ENCODE measurements around the gene KDM1B.

KDM1B gene

GRCh38 chr6:18234564-18234963, 79.3 kb downstream of the KDM1B start:
- H3K4me3 ChIP-seq (ENCODE audit: low read depth, low read length): no peak overlapping the region
- peaks cover 94% of the 10 kb centered on the region for H3K36me3 ChIP-seq
- no peaks in the 10 kb centered on the region for H3K27me3 ChIP-seq (ENCODE audit: insufficient read depth, low read depth, severe bottlenecking)
- peaks cover 14% of the 10 kb centered on the region for H3K9me3 ChIP-seq (ENCODE audit: severe bottlenecking)
- no peak for TF ChIP-seq CTCF (IDR thresholded peaks at IDR 0.05; ENCODE audit: low read depth, low read length)
- no peak for DNase-seq
- no peak overlapping the region for H3K27ac ChIP-seq

GRCh38 chr6:18235524-18235923, 80.3 kb downstream of the KDM1B start:
- no peak for TF ChIP-seq CTCF (IDR thresholded peaks at IDR 0.05; ENCODE audit: low read depth, low read length)
- H3K36me3 ChIP-seq: peaks cover 94% of the 10 kb centered on the region
- no peak overlapping the region for H3K27ac ChIP-seq
- H3K4me3 ChIP-seq (ENCODE audit: low read depth, low read length): no peak overlapping the region
- no peak for DNase-seq
- H3K27me3 ChIP-seq (ENCODE audit: insufficient read depth, low read depth, severe bottlenecking): no peaks in the 10 kb centered on the region
- H3K9me3 ChIP-seq (ENCODE audit: severe bottlenecking): peaks cover 9% of the 10 kb centered on the region

- TF ChIP-seq CTCF (IDR thresholded peaks at IDR 0.05; ENCODE audit: low read depth, low read length): no peak
- Histone ChIP-seq H3K27me3 (ENCODE audit: insufficient read depth, low read depth, severe bottlenecking) (no peaks in the 10 kb centered on the region), H3K9me3 (ENCODE audit: severe bottlenecking) (peaks cover 3% of the 10 kb centered on the region), H3K36me3 (peaks cover 96% of the 10 kb centered on the region), H3K4me3 (ENCODE audit: low read depth, low read length) (no peak overlapping the region), H3K27ac (no peak overlapping the region)
- no peak for DNase-seq
Measured at GRCh38 chr6:18237167-18237566, 81.9 kb downstream of the KDM1B start.

- H3K36me3 ChIP-seq: peaks cover 99% of the 10 kb centered on the region
- no peak overlapping the region for H3K4me3 ChIP-seq (ENCODE audit: low read depth, low read length)
- H3K9me3 ChIP-seq (ENCODE audit: severe bottlenecking): no peaks in the 10 kb centered on the region
- no peak for TF ChIP-seq CTCF (IDR thresholded peaks at IDR 0.05; ENCODE audit: low read depth, low read length)
- H3K27me3 ChIP-seq (ENCODE audit: insufficient read depth, low read depth, severe bottlenecking): no peaks in the 10 kb centered on the region
- DNase-seq: no peak
- no peak overlapping the region for H3K27ac ChIP-seq
Measured at GRCh38 chr6:18240230-18240629, 85.0 kb downstream of the KDM1B start.

GRCh38 chr6:18241208-18242038, 86.2 kb downstream of the KDM1B start:
- no peaks in the 10 kb centered on the region for H3K9me3 ChIP-seq (ENCODE audit: severe bottlenecking)
- no peak for DNase-seq
- no peak for TF ChIP-seq CTCF (IDR thresholded peaks at IDR 0.05; ENCODE audit: low read depth, low read length)
- H3K27me3 ChIP-seq (ENCODE audit: insufficient read depth, low read depth, severe bottlenecking): no peaks in the 10 kb centered on the region
- H3K4me3 ChIP-seq (ENCODE audit: low read depth, low read length): no peak overlapping the region
- peak overlapping the region; percentile 11 for H3K27ac ChIP-seq
- peaks cover 99% of the 10 kb centered on the region for H3K36me3 ChIP-seq
